Cardiac muscle cell (in vitro differentiated cells and primary cell): Measurements from ENCODE around the gene ASB16. TPM values are rescaled to one million over a fixed set of nuclear protein-coding genes. Genes with fewer than 3 reads are reported as not detected.
"Not testable (repeated sequence)": the region's sequence is repeated elsewhere in the genome, so short reads cannot be mapped to it uniquely, and the experiment has no call there.

Experiments
- DNase-seq, 2 donors: peaks; one replicate each; pipeline versions ENCODE4 v3.0.0 to v3.0.0-alpha.2; 2010 to 2017; ENCODE audit warnings: low read depth in 1 of 2, low spot score in 1 of 2
- H3K27ac ChIP-seq: fragments of 200-600 bp; sonication (generic); 2 replicates; pipeline ENCODE4 v1.5.1; 2016
- H3K27me3 ChIP-seq: fragments of 200-600 bp; sonication (generic); 2 replicates; pipeline ENCODE4 v1.6.0; 2016; ENCODE audit warnings: control low read depth
- H3K36me3 ChIP-seq: fragments of 200-600 bp; sonication (generic); 2 replicates; pipeline ENCODE4 v1.5.1; 2016; ENCODE audit warnings: control low read depth
- H3K4me1 ChIP-seq: fragments of 200-600 bp; sonication (generic); 2 replicates; pipeline ENCODE4 v1.8.1; 2017; ENCODE audit warnings: low read depth, mild to moderate bottlenecking, mixed run types
- H3K4me3 ChIP-seq: fragments of 200-600 bp; sonication (generic); 2 replicates; pipeline ENCODE4 v1.5.1; 2016; ENCODE audit warnings: mild to moderate bottlenecking
- H3K9me3 ChIP-seq: fragments of 200-600 bp; sonication (generic); 2 replicates; pipeline ENCODE4 v1.5.1; 2017; ENCODE audit warnings: low read depth, mild to moderate bottlenecking, control low read depth
- CTCF ChIP-seq: IDR thresholded peaks from 2 replicates; pipeline ENCODE4 v1.5.1; 2012; ENCODE audit warnings: low read depth, mild to moderate bottlenecking, low read length
- polyA plus RNA-seq: library from polyadenylated mRNA; unstranded; fragments of >200 nt; fragmentation: Nextera tagmentation; extraction: Ambion mirVana; gene quantifications from 2 replicates; pipeline ENCODE4 v1.2.1, GENCODE V29; 2016
- total RNA-seq: library from RNA; depleted of rRNA; stranded (reverse); fragments of >200 nt; gene quantifications from 2 replicates; pipeline ENCODE4 v1.2.3, GENCODE V29; 2016

The ASB16 gene
- total and polyA plus RNA-seq, 2 experiments from 2014 or later: 5.5 to 6.4 TPM

- Histone ChIP-seq H3K27ac (peak within 1 kb of the TSS; percentile 69), H3K4me1 (peaks cover 24% of the 10 kb centered on the region), H3K4me3 (peak within 1 kb of the TSS; percentile 98), H3K36me3 (no peaks in the 10 kb centered on the region), H3K27me3 (no peaks in the 10 kb centered on the region), H3K9me3 (no peaks in the 10 kb centered on the region)
- TF ChIP-seq CTCF: peak; percentile 60
- DNase-seq: peak; percentile 96 to 97
Measured at GRCh38 chr17:44123356-44124117, 47.0 kb upstream of the ASB16 start, which contains the start of gene HDAC5. HDAC5 (minus strand) TSS chr17:44123641; CDS start chr17:44117515, 6,126 bp downstream.

- Histone ChIP-seq H3K36me3 (no peaks in the 10 kb centered on the region), H3K9me3 (no peaks in the 10 kb centered on the region), H3K4me1 (peaks cover 20% of the 10 kb centered on the region), H3K27ac (peak overlapping the region; percentile 68), H3K27me3 (no peaks in the 10 kb centered on the region), H3K4me3 (peak overlapping the region; percentile 98)
- TF ChIP-seq CTCF: no peak
- no peak for DNase-seq
Measured at GRCh38 chr17:44124118-44124438, 46.4 kb upstream of the ASB16 start.

- no peak for DNase-seq
- Histone ChIP-seq H3K27me3 (no peaks in the 10 kb centered on the region), H3K9me3 (no peaks in the 10 kb centered on the region), H3K27ac (no peak overlapping the region), H3K36me3 (no peaks in the 10 kb centered on the region), H3K4me3 (no peak overlapping the region), H3K4me1 (no peaks in the 10 kb centered on the region)
- TF ChIP-seq CTCF: no peak
Measured at GRCh38 chr17:44128383-44128782, 42.1 kb upstream of the ASB16 start.

GRCh38 chr17:44130693-44131349, 39.7 kb upstream of the ASB16 start:
- H3K27ac ChIP-seq: no peak overlapping the region
- no peak overlapping the region for H3K4me3 ChIP-seq
- no peaks in the 10 kb centered on the region for H3K36me3 ChIP-seq
- no peak for DNase-seq
- TF ChIP-seq CTCF: no peak
- no peaks in the 10 kb centered on the region for H3K27me3 ChIP-seq
- no peaks in the 10 kb centered on the region for H3K9me3 ChIP-seq
- no peaks in the 10 kb centered on the region for H3K4me1 ChIP-seq

- H3K27me3 ChIP-seq, H3K4me3 ChIP-seq, DNase-seq, H3K9me3 ChIP-seq, H3K36me3 ChIP-seq, H3K4me1 ChIP-seq, H3K27ac ChIP-seq: not testable (repeated sequence)
Measured at GRCh38 chr17:44131372-44131771, 39.1 kb upstream of the ASB16 start.

GRCh38 chr17:44132275-44132821, 38.2 kb upstream of the ASB16 start:
- Histone ChIP-seq H3K4me1 (no peaks in the 10 kb centered on the region), H3K4me3 (no peak overlapping the region), H3K9me3 (no peaks in the 10 kb centered on the region), H3K27ac (no peak overlapping the region), H3K36me3 (no peaks in the 10 kb centered on the region), H3K27me3 (no peaks in the 10 kb centered on the region)
- DNase-seq: no peak
- no peak for TF ChIP-seq CTCF
